Loucy (cell line): ENCODE results near the gene FGF12.

Source experiments
- EZH2phosphoT487 ChIP-seq: fragments of 200-600 bp; IDR thresholded peaks from 2 replicates; pipeline ENCODE4 v1.6.1; 2018; ENCODE audit warnings: antibody characterized with exemption, mild to moderate bottlenecking, moderate library complexity, borderline replicate concordance
- TF ChIP-seq, protein P1 (sequence below): fragments of 200-600 bp; sonication (generic); conservative IDR thresholded peaks from 2 replicates; pipeline ENCODE4 v1.5.1; 2014; ENCODE audit warnings: mild to moderate bottlenecking, antibody characterized with exemption, low read length

DNA sequence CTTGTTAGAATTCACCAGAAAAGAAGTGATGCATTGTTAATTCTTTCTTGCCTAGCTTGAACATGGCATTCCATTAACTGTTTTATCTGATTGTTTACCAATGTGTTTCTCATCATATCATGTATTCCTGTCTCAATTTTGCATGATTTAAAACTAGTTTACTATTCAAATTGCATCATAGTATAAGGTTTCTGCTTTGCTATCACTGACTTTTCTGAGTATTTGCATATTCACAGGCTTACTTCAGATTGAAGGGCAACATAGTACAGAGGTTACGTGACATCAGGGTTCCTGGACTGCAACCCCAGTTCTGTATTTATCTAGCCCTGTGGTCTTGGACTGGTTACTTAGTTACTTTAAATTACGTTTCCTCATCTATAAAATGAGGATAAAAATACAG lies 561.8 kb downstream of the FGF12 start:
- TF ChIP-seq, protein P1, sequence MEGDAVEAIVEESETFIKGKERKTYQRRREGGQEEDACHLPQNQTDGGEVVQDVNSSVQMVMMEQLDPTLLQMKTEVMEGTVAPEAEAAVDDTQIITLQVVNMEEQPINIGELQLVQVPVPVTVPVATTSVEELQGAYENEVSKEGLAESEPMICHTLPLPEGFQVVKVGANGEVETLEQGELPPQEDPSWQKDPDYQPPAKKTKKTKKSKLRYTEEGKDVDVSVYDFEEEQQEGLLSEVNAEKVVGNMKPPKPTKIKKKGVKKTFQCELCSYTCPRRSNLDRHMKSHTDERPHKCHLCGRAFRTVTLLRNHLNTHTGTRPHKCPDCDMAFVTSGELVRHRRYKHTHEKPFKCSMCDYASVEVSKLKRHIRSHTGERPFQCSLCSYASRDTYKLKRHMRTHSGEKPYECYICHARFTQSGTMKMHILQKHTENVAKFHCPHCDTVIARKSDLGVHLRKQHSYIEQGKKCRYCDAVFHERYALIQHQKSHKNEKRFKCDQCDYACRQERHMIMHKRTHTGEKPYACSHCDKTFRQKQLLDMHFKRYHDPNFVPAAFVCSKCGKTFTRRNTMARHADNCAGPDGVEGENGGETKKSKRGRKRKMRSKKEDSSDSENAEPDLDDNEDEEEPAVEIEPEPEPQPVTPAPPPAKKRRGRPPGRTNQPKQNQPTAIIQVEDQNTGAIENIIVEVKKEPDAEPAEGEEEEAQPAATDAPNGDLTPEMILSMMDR = no peak
- TF ChIP-seq EZH2phosphoT487 = no peak
